GM12878 (cell line): ENCODE measurements around the gene NDUFA5. TPM values are rescaled to one million over a fixed set of nuclear protein-coding genes. Genes with fewer than 3 reads are reported as not detected.
A peak's percentile ranks its signal among the peaks of the same experiment; 100 is the strongest.
"Not testable (repeated sequence)": the region's sequence is repeated elsewhere in the genome, so short reads cannot be mapped to it uniquely, and the experiment has no call there.

Experiments
- ATAC-seq: fragments of 200-7000 bp; cut with Tn5 transposase; 3 replicates; pipeline ENCODE4 v1.9.1; 2020; ENCODE audit warnings: mild to moderate bottlenecking, moderate library complexity
- BruUV-seq: library from RNA; stranded (reverse); fragments of 400-500 nt; replicated peaks from 2 replicates; lab custom pipeline; 2021; lab: Mats Ljungman, UMichigan
- CTCF ChIA-PET: fragments of 300-600 bp; sonication (Branson Sonifier 250); formaldehyde crosslinking; extraction: SDS; loops from one replicate; lab custom pipeline; 2021; ENCODE audit warnings: inconsistent platforms; lab: Yijun Ruan, JAX
- POLR2A ChIA-PET: fragments of 350-600 bp; formaldehyde crosslinking; extraction: SDS; loops from one replicate; lab custom pipeline; 2021; ENCODE audit warnings: inconsistent platforms; lab: Charles Lee
- RAD21 ChIA-PET: fragments of 300-600 bp; sonication (Branson Sonifier 250); formaldehyde crosslinking; loops from one replicate; lab custom pipeline; 2023; ENCODE audit warnings: antibody characterized with exemption; ENCODE audit not compliant: unreplicated experiment; lab: Charles Lee
- SMC1A ChIA-PET: fragments of 300-600 bp; sonication (Branson Sonifier 250); formaldehyde crosslinking; loops from one replicate; lab custom pipeline; 2023; ENCODE audit not compliant: unreplicated experiment, uncharacterized antibody; lab: Charles Lee
- DNase-seq: peaks from one replicate; pipeline ENCODE4 v3.0.0-alpha.2; 2011; ENCODE audit warnings: low read depth, low spot score
- FAIRE-seq: peaks from 3 replicates; lab custom pipeline; 2011; peaks lifted over from hg19 to GRCh38; lab: Jason Lieb, UNC
- H2AFZ ChIP-seq: 2 replicates; pipeline ENCODE4 v1.6.0; 2011; ENCODE audit warnings: low read depth, low read length, control low read depth; ENCODE audit not compliant: control insufficient read depth
- H3K27ac ChIP-seq: 2 replicates; pipeline ENCODE4 v1.5.1; 2011; ENCODE audit warnings: control low read depth; ENCODE audit not compliant: control insufficient read depth, insufficient read depth
- H3K27me3 ChIP-seq, 2 experiments: replicated peaks in 1 of 2; 2 replicates each; pipeline versions ENCODE4 v1.6.0 to v1.6.1; 2011; ENCODE audit warnings: low read length in 1 of 2; ENCODE audit not compliant: control insufficient read depth in 2 of 2, insufficient read depth in 2 of 2
- H3K36me3 ChIP-seq, 2 experiments: 2 replicates each; pipeline ENCODE4 v1.5.1; 2011; ENCODE audit warnings: low read length in 1 of 2; ENCODE audit not compliant: control insufficient read depth in 2 of 2, insufficient read depth in 2 of 2
- H3K4me1 ChIP-seq: 2 replicates; pipeline ENCODE4 v1.6.1; 2011; ENCODE audit warnings: mild to moderate bottlenecking, low read length, moderate library complexity, mixed read lengths; ENCODE audit not compliant: control insufficient read depth, insufficient read depth
- H3K4me2 ChIP-seq: 2 replicates; pipeline ENCODE4 v1.6.0; 2011; ENCODE audit warnings: control low read depth; ENCODE audit not compliant: control insufficient read depth, insufficient read depth
- H3K4me3 ChIP-seq: fragments of 200-600 bp; sonication (generic); 2 replicates; pipeline ENCODE4 v1.5.1; 2016
- H3K79me2 ChIP-seq: 2 replicates; pipeline ENCODE4 v1.6.0; 2011; ENCODE audit warnings: low read length; ENCODE audit not compliant: control insufficient read depth, insufficient read depth
- H3K9ac ChIP-seq: 2 replicates; pipeline ENCODE4 v1.8.0; 2011; ENCODE audit warnings: low read length, control low read depth, mixed read lengths; ENCODE audit not compliant: control insufficient read depth, insufficient read depth
- H3K9me3 ChIP-seq: replicated peaks from 3 replicates; pipeline ENCODE4 v1.5.1; 2011; ENCODE audit warnings: mild to moderate bottlenecking, low read length; ENCODE audit not compliant: control insufficient read depth, insufficient read depth
- H4K20me1 ChIP-seq: 2 replicates; pipeline ENCODE4 v1.6.0; 2011; ENCODE audit not compliant: control insufficient read depth, insufficient read depth
- SUZ12 ChIP-seq: fragments of 200-600 bp; sonication (generic); IDR thresholded peaks from one replicate; pipeline ENCODE4 v1.6.1; 2018; ENCODE audit warnings: antibody characterized with exemption, mild to moderate bottlenecking; ENCODE audit not compliant: unreplicated experiment
- WGBS: methylation state at CpG from one replicate; pipeline ENCODE4 v1.1.6; 2016; ENCODE audit warnings: low lambda C conversion rate; ENCODE audit not compliant: insufficient replicate concordance, insufficient coverage; ENCODE audit errors: missing lambda C conversion rate; 5-methylcytosine and 5-hydroxymethylcytosine counted together
- in situ Hi-C: fragments of 300-500 bp; cut with MboI; formaldehyde crosslinking; loops from 9 replicates; pipeline ENCODE4 v1.14.3; 2018; ENCODE audit warnings: mixed read lengths
- intact Hi-C: fragments of 100-400 bp; cut with micrococcal nuclease; formaldehyde crosslinking; loops from one replicate; pipeline ENCODE4 v1.14.2; 2022; ENCODE audit not compliant: unreplicated experiment
- polyA plus RNA-seq, 11 experiments: library from polyadenylated mRNA; depleted of rRNA in 4 of 11; unstranded in 6 of 11; stranded (reverse) in 5 of 11; fragments of >200 nt; fragmentation: Nextera tagmentation in 4 of 11; fragmentation: Illumina TruSeq in 1 of 11; extraction: Ambion mirVana in 4 of 11; extraction: Trizol in 1 of 11; gene quantifications; 1 replicate in 1 of 11; 2 replicates in 10 of 11; pipeline versions ENCODE4 v1.2.1 to v1.2.3, GENCODE V29; 2011 to 2016; ENCODE audit warnings: inconsistent platforms in 2 of 11, missing spikeins in 2 of 11, low read depth in 1 of 11
- total RNA-seq, 4 experiments: library from RNA; depleted of rRNA in 3 of 4; stranded (reverse); fragments of >200 nt in 3 of 4; fragmentation: Illumina TruSeq in 1 of 4; extraction: Trizol in 1 of 4; gene quantifications; 2 replicates each; pipeline versions ENCODE4 v1.2.1 to v1.2.3, GENCODE V29; 2013 to 2021

Gene NDUFA5
- total and polyA plus RNA-seq, 10 of the 15 experiments (the other 5 are each of a cell fraction or from before 2014, with no cell fraction given), result 51.0 to 209 (median 86.9) TPM

DNA sequence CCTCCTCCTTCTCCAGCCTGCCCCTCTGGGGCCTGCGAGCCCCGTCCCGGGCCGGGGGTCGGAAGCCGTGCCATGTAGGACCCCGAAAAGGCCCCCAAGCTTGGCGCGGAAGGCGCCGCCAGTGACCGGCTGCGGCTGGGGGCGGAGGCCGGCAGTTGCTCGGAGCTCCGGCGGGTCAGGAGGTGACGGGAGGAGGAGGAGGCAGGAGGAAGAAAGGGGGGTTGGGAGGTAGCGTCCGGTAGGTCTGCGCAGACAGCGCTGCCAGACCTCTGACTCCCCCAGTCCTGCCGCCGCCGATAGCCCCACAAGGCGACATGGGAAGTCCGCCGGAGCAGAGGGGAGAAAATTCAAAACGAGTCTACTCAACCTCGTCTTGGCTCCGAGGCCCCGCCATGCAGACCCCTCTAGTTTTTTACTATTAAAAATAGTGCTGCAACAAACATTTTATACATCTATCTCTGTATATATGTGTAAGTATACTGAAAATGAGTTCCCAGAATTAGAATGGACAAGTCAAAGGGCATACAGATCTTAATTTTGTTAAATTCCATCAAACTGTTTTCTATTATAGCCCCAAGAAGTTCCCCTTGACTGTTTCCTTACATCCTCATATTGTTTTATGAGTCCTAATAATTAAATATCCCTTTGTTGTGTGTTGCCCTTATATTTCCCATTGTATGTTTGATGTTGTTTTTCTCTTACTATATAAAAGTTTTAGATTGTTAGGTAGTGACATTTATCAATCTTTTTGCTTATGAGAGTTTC lies 24.6 kb downstream of the NDUFA5 start:
- SMC1A ChIA-PET, result interaction anchor here (0.6 kb wide), 1 partner anchor 287 kb away, joined by 3 read pairs; no protein-coding TSS in a partner anchor
- CTCF ChIA-PET, result interaction anchor here (3.0 kb wide), 1 partner anchor 39 kb away, joined by 27 read pairs; no protein-coding TSS in a partner anchor
- not testable (repeated sequence) for H3K9ac ChIP-seq, H3K79me2 ChIP-seq, H3K4me2 ChIP-seq
- POLR2A ChIA-PET, result interaction anchor here (0.6 kb wide), 1 partner anchor 9 kb away, joined by 3 read pairs; no protein-coding TSS in a partner anchor
- peak; percentile 60 for TF ChIP-seq SUZ12
- TF ChIP-seq, all 136 proteins: peak for 1; not testable (repeated sequence) for 135
- H3K9me3 ChIP-seq, H3K36me3 ChIP-seq, RAD21 ChIA-PET, in situ Hi-C loops, H4K20me1 ChIP-seq, intact Hi-C loops, H3K4me1 ChIP-seq, H3K27ac ChIP-seq, H3K4me3 ChIP-seq, H3K27me3 ChIP-seq, DNase-seq, H2AFZ ChIP-seq, BruUV-seq: not testable (repeated sequence)
- peak; percentile 40 for ATAC-seq
- 2% methylated on average over 10 of the region's 33 CpGs for WGBS
- peak; percentile 44 for FAIRE-seq

DNA sequence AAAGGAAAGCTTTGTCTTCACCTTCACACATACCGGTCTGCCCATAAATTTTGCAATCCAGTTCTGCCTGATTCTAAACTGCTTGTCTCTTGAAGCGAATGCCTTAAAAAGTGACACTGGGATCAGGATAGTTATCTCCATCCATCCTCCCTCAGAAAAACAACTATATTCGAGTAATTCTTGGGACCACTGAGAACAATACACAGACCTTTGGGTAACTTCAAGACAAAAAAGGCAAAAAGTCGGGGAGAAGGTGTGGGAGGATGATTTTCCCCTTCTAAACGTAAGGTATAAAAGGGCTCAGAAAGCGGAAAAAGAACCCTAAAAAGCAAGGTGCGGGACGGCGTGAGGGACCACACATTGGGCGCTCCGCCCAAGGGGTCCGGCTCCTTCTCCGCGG lies 25.3 kb downstream of the NDUFA5 start:
- H3K36me3 ChIP-seq, SMC1A ChIA-PET, DNase-seq, H4K20me1 ChIP-seq, H3K27me3 ChIP-seq, H3K79me2 ChIP-seq, H3K9ac ChIP-seq, intact Hi-C loops, H3K4me3 ChIP-seq, RAD21 ChIA-PET, H2AFZ ChIP-seq, H3K4me2 ChIP-seq, CTCF ChIA-PET, BruUV-seq, H3K27ac ChIP-seq, in situ Hi-C loops, H3K9me3 ChIP-seq, H3K4me1 ChIP-seq: not testable (repeated sequence)
- FAIRE-seq (peak; percentile 87), ATAC-seq (peak; percentile 9)
- WGBS, result 25% methylated on average over 4 of the region's 14 CpGs
- POLR2A ChIA-PET, result interaction anchor here (0.6 kb wide), 1 partner anchor 10 kb away, joined by 3 read pairs; no protein-coding TSS in a partner anchor

DNA sequence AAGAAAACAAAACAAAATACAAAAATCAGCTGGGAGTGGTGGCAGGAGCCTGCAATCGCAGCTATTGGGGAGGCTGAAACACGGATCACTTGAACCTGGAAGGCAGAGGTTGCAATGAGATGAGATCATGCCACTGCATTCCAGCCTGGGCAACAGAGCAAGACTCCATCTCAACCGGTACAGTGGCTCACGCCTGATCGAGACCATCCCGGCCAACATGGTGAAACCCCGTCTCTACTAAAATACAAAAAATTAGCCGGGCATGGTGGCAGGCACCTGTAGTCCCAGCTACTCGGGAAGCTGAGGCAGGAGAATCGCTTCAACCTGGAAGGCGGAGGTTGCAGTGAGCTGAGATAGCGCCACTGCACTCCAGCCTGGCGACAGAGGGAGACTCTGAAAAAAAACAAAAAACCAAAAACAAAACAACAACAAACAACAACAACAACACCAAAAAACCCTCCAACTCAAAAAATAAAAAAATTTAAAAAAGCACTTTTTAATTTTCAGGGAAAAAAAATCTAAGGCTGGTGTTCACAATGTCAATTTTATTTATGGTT lies 27.5 kb downstream of the NDUFA5 start:
- CTCF ChIA-PET, result interaction anchor here (1.2 kb wide), 1 partner anchor 9 kb away, joined by 4 read pairs; no protein-coding TSS in a partner anchor
- in situ Hi-C loops, intact Hi-C loops, H3K4me3 ChIP-seq, H4K20me1 ChIP-seq, H3K27me3 ChIP-seq, DNase-seq, RAD21 ChIA-PET, H3K4me1 ChIP-seq, H3K4me2 ChIP-seq, ATAC-seq, H3K36me3 ChIP-seq, SMC1A ChIA-PET, H3K9ac ChIP-seq, BruUV-seq, H3K27ac ChIP-seq, H3K9me3 ChIP-seq, FAIRE-seq, H2AFZ ChIP-seq, H3K79me2 ChIP-seq: not testable (repeated sequence)
- POLR2A ChIA-PET, result interaction anchor here (0.6 to 0.7 kb wide), 2 partner anchors 16 to 92 kb away, joined by 3 read pairs; no protein-coding TSS in a partner anchor
- WGBS, result 68% methylated on average over 12 of the region's 13 CpGs
